DMS79 treated with DMSO at 0.1 percent for 48 hours (cell line): ENCODE measurements around the gene THBD.

Experiments
- DNase-seq: peaks from one replicate; lab custom pipeline; 2025; lab: John Stamatoyannopoulos, UW

THBD gene

DNA sequence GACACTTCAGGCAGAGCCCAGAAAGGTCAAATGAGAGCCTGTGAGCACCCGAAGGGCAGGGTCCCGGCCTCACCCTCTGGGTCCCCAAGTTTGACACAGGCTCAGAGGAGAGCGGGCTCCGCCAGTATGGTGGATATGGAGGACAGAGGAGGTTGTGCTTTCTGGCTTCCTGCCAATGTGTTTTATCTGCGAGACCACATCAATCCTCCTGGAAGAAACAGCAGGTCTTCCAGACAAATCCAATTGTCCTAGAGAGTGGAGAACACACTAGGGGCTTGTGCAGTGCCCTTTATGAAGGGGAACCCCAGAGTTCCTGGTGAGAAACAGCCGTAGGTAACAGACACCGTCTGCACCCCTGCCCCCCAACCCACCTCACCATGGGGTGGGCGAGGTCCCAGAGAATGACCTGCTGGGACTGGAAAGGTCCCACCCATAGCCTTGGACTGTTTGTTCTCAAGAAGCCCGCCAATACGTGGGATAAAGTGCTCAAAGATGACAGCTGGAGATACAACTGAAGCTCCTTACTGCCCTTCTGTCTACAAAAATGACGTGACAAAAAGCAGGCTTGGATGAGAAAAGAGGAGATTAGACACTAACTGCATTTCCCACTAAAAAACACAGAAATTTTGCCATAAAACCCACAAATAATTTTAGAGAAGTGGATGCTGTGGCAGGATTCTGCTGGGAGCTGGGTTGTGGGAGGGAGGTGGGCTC lies 38.3 kb downstream of the THBD start:
- DNase-seq: no peak

DNA sequence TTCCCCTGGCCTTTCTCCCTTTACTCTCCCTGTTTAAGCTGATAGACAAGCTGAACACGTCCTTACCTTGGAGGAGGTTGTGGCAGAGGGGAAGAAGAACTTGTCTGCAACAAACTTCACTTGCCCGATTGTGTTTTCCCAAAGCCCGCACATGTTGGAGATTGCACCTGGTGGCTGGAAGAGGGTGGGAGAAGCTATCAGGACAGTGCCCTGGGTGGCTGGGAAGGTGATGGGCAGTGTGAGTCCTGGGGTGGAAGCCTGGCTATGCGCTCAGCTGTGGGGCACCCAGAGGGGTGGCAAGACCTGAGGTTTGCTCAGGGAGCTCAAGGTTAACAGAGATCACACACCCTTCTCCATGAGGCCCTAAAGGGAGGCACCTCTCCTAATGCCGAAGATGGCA lies 39.4 kb downstream of the THBD start:
- DNase-seq: no peak

DNA sequence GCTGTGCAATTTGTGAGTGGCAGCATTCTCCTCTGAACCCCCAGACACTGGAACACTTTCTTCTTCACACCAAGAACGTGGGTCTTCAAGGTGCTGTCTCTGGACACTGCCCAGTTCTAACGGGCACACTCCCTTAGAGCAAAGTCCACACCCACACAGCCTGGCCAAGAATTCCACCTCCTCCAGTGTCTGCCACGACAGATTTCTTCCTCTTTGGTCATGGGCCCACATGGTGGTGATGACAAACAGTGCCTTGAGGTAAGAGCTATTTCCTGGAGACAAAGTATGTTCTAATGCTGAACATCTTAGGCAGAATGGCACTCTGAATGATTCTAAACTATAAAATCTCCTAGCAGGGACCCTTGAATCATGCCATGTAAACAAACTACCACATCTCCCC lies 39.8 kb downstream of the THBD start:
- DNase-seq: no peak

DNA sequence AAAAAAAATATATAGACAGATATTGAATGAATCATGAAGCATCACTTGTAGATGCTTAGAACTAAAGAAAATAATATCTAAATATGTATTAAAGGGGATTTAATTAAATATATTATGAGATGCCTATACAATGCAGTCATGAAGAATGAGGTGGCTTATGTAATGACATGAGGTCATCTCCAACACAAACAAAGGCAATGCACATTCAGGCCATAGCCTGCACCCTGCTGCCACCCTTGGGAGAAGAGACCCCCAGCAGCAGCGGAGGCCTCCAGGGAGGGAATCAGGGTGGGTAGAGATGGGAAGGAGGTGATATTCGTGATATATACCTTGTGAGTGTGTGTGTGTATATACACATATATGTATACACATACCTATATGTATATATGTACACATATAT lies 40.8 kb downstream of the THBD start:
- DNase-seq: no peak

DNA sequence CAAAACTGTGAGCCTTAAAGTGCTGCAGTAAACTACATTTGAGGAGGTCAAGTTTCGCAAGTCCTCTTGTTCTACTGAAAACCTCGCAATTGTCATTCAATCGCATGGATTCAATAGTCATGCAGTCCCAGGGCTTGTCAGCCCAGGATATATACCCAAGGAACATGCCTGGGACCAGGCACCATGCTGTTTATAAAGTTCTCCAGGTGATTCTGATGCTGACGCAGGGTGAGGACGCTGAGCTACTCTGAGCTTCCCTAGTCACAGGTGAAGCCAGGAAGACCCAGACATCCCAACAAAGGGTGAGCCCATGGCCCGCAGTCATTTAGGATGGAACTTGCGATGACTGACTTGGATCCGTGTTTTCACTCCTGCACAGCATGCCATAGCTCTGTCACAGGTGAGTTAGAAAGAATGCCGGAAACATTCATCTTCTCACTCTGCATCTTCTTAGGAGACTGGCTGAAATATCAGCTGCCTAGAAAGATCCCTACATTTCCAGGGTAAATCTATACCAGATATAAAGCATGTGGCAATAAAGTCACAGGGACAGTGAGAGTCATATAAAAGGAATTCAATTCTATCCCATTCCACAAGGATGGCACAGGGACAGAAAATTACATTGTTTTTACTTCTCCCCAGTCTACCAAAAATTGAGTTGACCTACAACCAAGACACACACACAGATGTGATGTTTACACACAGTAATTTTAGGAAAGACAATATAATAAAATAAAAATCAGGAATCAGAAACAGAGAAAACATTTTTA lies 41.4 kb downstream of the THBD start:
- DNase-seq: no peak

DNA sequence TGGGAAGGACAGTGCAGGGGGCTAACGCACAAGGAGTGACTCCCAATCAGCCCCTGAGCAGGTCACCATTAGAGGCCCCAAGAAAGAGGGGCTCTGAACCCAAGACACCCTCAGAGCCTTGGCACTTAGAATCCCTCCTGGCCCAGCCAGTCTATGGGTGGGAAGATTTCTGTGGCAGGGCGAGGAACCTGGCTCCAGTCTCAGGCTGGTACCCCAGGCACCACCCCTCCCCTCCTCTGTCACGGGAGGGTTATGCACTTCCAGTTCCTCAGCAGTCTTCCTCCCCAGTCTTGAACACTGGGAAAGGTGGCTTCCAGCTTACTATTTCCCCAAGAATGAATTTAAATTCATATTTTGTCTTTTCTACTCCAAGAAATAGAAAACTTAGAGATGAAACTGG lies 42.0 kb downstream of the THBD start:
- no peak for DNase-seq

DNA sequence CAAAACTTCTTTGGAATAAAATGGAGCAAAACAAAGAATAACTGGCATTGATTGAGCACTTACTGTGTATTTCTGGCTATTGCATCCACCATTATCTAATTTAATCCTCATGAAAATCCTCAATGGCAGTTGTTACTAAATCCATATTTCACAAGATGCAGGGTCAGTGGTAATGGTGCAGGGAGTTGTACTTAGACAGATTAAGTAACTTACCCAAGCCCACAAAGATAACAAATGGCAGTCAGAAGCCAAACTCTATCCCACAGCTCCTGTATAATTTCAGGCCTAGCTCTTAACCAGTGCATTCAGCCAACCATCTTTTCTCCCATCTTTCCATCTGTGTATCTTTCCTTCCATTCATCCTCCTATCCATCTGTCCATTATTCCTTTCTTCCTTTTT lies 43.7 kb downstream of the THBD start:
- DNase-seq: no peak

DNA sequence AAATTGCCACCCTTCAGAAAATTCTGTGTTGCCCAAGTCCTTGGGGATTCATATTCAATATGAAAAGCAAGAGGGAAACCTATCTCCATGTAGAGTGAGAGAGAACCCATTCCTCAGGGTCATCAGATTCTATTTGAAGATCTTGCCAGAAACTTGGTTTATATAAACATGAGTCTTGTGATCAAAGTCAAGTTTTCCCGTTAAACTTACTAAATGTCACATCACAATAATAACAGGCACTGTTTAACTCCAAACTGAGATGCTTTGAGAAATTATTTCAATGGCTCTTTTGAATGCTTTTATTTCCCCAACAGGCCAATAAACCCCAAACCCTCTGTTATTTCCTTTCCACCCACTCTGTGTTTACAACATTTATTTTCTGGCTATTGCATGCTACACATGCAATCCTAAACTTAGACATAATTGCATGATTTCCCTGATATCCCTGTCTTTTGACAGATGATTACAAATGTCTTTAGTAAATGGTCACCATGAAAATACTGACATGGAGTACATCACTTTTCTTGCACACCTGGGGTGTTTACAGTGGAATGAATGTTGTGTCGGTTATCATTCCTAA lies 45.5 kb downstream of the THBD start:
- no peak for DNase-seq

DNA sequence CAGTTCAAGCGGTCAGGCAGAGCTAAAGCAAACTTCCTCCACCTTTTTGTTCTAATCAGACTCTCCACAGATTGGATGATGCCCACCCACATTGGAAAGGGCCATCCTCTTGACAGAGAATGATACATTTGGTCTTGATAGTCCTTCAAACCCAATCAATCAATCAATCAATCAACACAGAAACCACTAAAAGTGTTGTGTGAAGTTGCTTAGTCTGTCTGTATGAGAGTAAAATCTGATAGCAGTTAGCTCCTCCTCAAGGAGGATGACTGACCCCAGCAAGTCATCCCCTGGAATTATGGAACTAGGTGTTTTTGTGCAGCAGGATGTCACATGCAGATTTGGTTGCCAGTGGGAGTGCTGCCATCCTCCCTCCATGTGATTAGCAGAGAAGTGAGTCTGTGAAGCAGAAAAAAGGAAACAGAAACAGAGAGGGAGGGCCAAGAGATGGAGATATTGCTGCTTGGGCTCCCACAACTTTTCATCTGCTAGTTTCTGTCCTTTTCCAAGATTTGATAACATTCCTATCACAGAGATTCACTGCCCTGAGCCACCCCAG lies 46.3 kb downstream of the THBD start:
- no peak for DNase-seq

DNA sequence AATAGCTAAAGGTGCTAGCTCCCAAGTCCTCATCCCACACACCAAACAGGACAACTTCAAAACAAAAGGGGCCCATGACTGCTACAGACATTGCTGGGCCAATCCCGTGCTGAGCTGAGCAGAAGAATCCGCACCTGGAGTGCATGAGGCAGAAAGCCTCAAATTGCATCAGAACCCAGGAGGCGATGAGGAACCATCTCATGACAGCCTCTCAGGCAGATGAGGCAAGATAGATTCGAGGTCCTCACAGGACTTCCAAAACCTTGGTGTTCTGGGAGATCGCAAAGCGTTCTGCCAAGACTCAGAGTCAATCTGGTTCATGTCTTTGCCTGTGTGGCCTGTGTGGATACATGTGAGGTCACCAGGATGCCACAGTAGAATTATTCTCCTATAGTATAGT lies 47.2 kb downstream of the THBD start:
- DNase-seq: no peak

DNA sequence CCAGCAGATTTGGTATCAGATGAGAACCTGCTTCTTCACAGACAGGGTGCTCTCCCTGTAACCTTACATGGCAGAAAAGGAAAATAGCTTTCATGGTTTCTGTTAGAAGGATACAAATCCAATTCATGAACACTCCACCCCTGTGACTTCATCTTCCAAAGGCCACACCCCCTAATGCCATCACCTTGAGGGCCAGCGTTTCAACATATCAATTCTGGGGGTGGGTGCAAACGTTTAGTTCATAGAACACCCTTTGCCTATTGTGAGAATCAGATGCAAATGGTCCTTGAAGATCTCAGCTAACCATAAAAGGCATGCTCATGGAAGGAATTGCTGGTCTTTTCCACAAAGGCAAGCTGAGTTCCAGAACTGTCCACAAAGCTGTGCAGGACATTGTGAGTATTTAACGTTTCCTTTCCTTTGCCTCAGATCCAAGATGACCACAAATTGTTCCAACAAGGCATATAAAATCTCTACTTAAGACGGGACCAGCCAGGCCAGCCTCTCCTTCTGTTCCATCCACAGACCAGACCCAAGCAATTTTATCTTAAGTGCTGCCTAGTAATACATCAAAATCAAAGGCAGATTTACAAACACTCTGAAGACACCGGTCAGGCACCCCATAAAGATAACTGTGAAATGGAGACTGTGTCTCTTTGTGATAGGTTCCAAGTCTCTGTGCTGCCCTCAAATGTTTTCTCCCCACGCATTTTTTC lies 49.1 kb downstream of the THBD start:
- no peak for DNase-seq

DNA sequence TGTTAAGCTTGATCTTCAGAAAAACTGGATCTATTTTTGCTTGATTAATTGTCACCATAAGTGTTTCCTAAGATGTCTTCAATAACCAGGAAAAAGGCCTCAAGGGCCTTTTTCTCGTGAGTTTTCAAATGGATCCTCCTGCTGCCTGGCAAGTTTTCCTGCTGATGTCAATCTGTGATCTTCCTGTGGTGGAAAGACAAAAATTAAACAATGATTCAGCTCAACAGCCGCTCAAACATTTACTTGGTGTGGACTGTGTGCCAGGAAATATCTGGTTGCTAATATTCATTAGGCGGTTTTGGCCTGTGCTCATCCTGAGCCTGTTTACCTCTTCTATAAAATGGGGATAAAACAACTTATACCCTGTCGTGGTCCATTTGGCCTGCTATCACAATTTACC lies 49.7 kb downstream of the THBD start:
- DNase-seq: no peak

DNA sequence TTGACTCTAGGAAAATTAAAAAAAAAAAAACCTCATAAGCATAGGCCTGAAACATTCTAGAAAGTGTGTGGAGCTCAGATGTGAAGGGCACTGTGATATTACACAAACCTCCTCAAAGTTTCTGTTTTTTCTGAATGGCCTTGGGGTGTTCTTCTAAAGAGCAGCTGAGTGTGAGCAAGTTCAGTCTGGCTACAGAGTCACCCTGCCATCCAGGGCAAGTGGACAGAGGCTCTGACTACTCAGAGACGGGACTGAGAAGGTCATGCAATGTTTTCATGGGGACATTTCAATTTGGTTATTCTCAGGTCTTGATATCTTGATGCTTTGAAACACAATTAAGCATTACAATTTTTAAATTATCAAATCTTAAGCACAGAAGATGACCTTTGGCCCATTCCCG lies 51.0 kb downstream of the THBD start:
- no peak for DNase-seq

DNA sequence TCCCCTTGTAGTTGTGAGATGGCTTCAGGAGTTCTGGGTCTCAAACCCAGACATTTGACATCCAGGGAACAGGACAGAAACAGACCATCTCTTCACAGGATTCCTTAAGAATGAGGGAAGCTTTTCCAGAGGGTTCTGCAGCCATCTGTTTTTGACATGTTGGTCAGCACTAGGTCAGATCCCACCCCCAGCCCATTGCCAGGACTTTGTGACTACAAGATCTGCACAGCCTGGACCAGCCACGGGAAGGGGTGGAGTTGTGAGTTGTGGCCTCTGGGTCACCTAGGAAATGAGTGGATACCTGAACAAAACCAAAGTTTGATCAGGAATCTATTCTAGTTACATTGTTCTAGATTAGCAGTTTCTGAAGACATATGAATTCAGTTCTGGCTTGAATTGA lies 53.5 kb downstream of the THBD start:
- no peak for DNase-seq
